ENCODE results near the gene CST8.

The CST8 gene, protein sequence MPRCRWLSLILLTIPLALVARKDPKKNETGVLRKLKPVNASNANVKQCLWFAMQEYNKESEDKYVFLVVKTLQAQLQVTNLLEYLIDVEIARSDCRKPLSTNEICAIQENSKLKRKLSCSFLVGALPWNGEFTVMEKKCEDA

DNA sequence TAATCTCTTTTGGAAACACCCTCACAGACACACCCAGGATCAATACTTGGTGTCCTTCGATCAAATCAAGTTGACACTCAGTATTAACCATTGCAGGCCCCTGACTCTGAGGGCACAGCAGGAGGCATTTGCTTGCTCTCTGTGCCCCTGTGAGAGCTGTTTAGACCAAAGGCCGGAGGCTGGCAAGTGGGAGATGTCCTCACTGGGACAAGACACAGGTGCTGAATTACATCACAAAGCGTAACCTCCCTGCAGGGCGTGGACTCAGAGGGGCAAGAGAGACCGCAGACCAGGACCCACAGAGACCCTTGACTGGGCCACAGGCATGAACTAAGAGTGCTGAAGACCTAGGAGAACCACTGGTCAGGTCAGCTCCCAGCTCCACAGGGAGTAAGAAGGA, at the start of gene CST8:
Gene CST8 (plus strand): TSS at position 301 of the 400 bp plus-strand sequence. CDS start 551 bp downstream, outside the sequence.
- no peak within 1 kb of the TSS for H3K4me3 ChIP-seq (ENCODE audit: low read depth, low read length)
- TF ChIP-seq, protein P1, sequence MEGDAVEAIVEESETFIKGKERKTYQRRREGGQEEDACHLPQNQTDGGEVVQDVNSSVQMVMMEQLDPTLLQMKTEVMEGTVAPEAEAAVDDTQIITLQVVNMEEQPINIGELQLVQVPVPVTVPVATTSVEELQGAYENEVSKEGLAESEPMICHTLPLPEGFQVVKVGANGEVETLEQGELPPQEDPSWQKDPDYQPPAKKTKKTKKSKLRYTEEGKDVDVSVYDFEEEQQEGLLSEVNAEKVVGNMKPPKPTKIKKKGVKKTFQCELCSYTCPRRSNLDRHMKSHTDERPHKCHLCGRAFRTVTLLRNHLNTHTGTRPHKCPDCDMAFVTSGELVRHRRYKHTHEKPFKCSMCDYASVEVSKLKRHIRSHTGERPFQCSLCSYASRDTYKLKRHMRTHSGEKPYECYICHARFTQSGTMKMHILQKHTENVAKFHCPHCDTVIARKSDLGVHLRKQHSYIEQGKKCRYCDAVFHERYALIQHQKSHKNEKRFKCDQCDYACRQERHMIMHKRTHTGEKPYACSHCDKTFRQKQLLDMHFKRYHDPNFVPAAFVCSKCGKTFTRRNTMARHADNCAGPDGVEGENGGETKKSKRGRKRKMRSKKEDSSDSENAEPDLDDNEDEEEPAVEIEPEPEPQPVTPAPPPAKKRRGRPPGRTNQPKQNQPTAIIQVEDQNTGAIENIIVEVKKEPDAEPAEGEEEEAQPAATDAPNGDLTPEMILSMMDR (IDR thresholded peaks at IDR 0.05; ENCODE audit: low read depth, low read length, missing control alignments) = no peak
- no peak for DNase-seq (ENCODE audit: low read depth)

DNA sequence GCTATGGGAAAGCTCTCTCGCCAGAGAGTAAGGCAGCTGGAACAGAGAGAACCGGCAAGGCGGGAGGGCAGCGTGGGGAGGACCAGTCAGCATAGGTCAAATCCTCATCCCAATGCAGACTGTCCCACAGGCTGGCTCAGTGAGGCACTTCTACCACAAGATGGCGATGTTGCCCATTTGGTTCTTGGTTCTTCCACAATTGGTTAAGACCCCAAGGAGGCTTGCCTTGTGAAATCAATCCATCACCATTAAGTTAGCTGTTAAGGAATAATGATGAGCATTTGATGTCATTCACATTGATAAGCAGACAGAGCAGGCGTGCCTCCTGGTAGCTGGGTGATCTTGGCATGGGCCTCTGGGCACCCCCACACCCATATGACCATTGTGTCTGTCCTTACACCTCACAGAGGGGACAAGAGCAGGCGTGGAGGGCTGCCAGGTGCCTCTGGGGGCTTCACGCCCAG, 49.0 kb upstream of the CST8 start:
- peak; percentile 36 for DNase-seq (ENCODE audit: low read depth)
- TF ChIP-seq, protein P1 (IDR thresholded peaks at IDR 0.05; ENCODE audit: low read depth, low read length, missing control alignments) = peak; percentile 91
- H3K4me3 ChIP-seq (ENCODE audit: low read depth, low read length) = no peak overlapping the region

DNA sequence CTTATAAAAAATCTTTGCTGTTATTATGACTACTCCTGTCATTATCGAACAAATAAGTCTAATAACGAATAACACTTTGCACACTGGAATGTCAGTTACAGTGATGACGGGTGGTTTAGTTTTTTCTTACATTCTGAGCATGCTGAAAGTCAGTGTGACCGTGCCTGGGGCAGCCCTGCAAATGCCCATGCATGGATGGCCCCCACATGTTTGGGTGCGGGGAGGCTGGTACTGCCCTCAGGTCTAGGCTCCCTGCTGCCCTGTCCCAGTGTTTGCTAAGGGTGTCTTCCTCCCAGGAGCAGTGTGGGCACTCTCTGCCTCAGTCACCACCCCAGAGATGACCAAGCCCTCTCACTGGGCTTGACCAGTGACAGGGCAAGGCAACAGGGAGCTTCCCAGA, 48.5 kb upstream of the CST8 start:
- TF ChIP-seq, protein P1 (IDR thresholded peaks at IDR 0.05; ENCODE audit: low read depth, low read length, missing control alignments) = no peak
- DNase-seq (ENCODE audit: low read depth) = no peak
- no peak overlapping the region for H3K4me3 ChIP-seq (ENCODE audit: low read depth, low read length)

DNA sequence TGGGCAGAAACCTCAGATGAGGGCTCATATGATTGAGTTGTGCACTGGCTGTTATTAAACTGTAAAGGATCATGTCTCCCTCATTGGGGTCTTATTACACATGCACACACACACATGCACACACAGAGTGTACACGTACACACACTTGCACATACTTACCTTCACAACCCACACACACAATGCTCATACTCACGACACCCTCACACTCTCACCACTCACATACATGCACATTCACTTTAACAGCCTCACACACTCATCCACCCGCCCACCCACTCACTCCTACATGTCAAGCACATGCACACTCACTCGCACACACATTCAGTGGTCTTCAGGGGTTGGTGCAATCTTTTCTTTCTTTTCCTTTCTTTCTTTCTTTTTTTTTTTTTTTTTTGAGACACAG, 46.1 kb upstream of the CST8 start:
- DNase-seq (ENCODE audit: low read depth) = no peak

DNA sequence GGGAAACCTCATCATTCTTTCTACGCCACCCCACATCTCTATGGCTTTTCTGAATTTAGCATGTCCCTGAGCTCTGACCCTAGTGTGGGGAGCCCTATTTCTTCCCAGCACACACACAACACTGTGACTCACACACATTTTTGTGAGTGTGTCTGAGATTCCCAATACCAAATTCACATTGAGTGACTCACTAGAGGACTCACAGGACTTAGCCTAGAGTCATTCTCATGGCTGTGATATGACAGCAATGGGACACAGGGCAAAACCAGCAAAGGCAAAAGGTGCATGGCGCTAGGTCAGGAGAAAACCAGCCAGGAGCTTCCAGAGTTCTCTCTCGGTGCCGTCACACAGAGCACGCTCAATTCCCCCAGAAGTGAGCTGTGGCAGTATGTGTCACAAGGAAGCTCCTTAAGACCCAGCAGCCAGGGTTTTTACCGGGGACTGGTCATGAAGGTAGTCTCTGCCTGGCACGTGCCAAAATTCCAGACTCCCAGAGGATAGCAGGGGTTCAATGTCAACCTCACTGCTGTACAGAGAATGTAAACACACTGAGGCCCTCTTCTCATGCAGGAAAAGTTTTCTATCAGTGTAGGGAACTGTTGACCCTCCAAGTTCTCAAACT, 45.2 kb upstream of the CST8 start:
- TF ChIP-seq, protein P1 (IDR thresholded peaks at IDR 0.05; ENCODE audit: low read depth, low read length, missing control alignments) = no peak
- no peak overlapping the region for H3K4me3 ChIP-seq (ENCODE audit: low read depth, low read length)

More for the DNA sequence above, 46.1 kb upstream of the CST8 start:
- TF ChIP-seq, protein P1 (IDR thresholded peaks at IDR 0.05; ENCODE audit: low read depth, low read length, missing control alignments) = no peak
- H3K4me3 ChIP-seq (ENCODE audit: low read depth, low read length) = no peak overlapping the region

DNA sequence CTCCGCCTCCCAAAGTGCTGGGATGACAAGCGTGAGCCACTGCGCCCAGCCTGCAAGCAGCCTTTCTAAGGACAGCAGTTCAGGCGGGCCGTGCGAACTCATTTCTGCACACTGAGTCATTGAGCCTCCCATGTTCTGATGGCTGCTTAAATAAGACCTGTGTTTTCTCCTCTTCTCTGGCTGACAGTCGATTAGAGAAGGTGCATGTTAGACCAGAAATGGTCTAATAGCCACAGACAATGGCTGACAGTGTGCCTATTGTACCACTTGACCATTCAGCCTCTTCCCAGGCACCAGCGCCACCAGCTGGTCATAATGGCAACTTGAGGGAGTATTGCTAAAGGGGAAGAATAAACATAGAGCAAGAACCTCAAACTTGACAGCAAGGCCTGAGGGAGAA, 44.4 kb upstream of the CST8 start:
- DNase-seq (ENCODE audit: low read depth) = no peak
- TF ChIP-seq, protein P1 (IDR thresholded peaks at IDR 0.05; ENCODE audit: low read depth, low read length, missing control alignments) = peak; percentile 66
- H3K4me3 ChIP-seq (ENCODE audit: low read depth, low read length) = no peak overlapping the region

More for the DNA sequence above, 45.2 kb upstream of the CST8 start:
- DNase-seq (ENCODE audit: low read depth) = no peak

DNA sequence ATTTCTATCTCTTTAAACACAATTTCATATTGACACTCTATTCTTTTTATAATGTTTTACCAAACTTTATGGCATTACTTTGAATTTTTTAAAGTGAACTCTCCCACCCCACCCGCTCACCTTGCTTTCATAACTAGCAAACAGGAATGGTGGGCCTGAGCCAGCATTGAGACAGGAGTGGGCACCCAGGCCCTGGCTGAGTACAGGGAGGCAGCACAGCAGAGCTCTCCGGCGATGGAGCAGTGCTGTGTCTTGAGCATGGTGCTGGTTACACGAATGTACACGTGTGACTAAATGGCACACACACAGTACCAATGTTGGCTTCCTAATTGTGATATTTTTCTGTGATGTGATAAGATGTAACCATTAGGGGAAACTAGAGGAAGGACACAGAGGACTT, 42.8 kb upstream of the CST8 start:
- no peak for DNase-seq (ENCODE audit: low read depth)
- H3K4me3 ChIP-seq (ENCODE audit: low read depth, low read length) = no peak overlapping the region
- TF ChIP-seq, protein P1 (IDR thresholded peaks at IDR 0.05; ENCODE audit: low read depth, low read length, missing control alignments) = no peak

Data from GM12864 (cell line).